CD4-positive, alpha-beta T cell treated with Interleukin-1 beta for 1 hour (primary cell): ENCODE results near the gene OTOF.
"Not testable (repeated sequence)": the region's sequence is repeated elsewhere in the genome, so short reads cannot be mapped to it uniquely, and the experiment has no call there.

Experiments used
- DNase-seq, 2 donors: peaks; one replicate each; pipeline ENCODE4 v3.0.0-alpha.2; 2020 to 2022

The OTOF gene

DNA sequence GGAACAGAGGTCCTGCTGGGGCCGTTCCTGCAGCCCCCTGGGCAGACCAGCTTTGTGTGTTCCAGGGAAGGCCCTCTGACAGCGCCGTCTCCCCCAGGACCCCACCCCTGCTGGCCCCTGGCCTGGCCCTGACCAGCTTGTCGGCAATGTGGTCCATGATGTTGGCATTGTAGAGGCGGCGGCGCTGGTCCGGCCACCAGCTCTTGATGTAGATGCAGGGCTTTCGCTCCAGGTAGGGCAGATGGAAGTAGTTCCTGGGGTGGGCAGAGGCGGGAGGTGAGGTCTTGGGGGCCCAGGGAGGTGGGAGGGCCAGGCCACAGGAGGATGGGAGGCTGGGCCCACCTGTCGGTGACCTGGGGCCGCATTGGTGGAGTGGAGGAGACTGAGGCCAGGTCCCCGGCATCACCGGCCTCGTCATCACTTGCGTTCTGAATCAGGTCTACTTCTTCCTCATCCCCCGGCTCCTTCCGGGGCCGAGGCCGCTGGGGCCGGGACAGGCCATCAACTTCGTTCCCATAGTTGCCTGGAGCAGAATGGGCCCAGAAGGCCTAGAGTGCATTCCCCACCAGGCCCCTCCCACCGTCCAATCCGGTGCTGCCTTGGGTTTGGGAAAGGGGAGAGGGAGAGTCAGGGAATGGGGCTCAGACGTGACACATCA lies 1.3 kb upstream of the OTOF start:
- DNase-seq = no peak

DNA sequence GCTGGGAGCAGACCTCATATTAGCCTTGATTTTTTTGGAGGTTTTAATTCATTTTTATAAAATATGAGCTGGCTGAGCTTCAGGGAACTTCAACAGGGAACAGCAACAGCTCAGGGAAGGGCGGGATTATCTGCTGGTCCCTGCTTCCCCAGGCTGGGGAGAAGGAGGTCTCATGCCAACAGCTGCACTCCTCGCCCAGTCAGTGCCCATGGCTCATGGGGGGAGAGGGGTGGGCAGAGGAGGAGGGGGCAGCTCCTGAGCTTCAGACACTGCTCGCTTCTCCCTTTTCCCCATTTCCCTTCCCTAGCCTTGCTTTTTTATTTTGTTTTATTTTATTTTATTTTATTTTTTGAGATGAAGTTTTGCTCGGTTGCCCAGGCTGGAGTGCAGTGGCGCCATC lies 442 bp upstream of the OTOF start:
- DNase-seq = no peak

DNA sequence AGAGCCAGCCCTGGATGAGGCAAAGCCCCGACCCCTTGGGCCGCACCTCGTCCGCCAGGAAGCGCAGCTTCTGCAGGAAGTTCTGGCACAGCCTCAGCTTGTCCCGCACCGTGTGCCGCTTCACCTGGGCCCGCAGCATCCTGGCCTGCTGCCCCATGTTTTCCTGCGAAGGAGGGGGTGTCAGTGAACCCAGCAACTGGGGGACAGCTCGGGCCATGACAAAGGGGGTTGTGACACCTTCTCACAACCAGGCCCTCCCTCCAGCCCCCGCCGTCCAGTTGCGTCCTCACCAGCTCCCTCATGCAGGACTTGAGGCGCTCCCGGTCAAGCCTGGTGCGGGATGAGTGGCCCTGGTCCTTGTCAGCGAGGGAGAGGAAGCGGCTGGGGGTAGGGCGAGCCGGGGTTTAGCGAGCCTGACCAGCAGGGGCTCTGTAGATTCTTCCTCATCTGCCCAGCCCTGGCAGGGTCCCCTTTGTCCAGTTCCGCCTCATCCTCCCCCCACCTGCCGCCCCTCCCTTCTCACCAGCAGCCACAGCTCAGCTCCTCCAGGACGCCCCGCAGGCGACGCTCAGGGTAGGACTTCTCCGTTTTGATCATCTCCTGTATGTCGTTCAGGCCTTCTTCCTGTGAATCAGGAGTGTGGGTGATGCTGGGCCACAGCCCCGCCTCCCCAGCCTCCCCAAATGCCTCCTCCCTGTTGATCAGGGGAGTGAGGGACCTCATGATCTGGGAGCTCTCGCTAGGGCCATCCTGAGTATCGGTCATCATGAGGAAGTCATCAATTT lies 606 bp downstream of the OTOF start:
- DNase-seq = no peak

GRCh38 chr2:26475832-26476501 lies 2.0 kb downstream of the OTOF start:
- no peak for DNase-seq

DNA sequence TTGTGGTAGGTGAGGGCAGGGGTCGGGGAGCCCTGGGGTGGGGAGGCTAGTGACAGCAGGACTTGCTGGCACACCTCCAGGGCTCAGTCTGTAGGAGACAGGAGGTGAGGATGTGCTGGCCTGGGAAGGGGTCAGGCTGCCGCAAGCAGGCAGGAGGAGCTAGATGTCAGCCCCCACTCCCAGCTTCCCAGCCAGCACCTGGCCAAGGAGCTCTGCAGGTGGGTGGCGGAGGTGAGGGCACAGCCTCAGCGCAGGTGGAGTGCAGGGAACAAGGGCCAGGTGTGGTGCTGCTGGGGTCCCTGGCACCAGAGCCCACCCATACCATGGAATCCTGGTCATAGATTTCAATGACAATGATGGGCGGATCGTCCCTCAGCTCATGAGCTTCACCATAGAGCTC lies 2.9 kb downstream of the OTOF start:
- no peak for DNase-seq

GRCh38 chr2:26474261-26474785 lies 3.6 kb downstream of the OTOF start:
- DNase-seq = no peak

GRCh38 chr2:26473796-26474195 lies 4.1 kb downstream of the OTOF start:
- no peak for DNase-seq

GRCh38 chr2:26472821-26473655 lies 4.9 kb downstream of the OTOF start:
- no peak for DNase-seq

- no peak for DNase-seq
Measured at GRCh38 chr2:26471766-26472706, 5.9 kb downstream of the OTOF start.

GRCh38 chr2:26471289-26471688 lies 6.6 kb downstream of the OTOF start:
- DNase-seq = no peak

GRCh38 chr2:26470601-26471260 lies 7.2 kb downstream of the OTOF start:
- DNase-seq = no peak

- no peak for DNase-seq
Measured at GRCh38 chr2:26469955-26470354, 8.0 kb downstream of the OTOF start.

DNA sequence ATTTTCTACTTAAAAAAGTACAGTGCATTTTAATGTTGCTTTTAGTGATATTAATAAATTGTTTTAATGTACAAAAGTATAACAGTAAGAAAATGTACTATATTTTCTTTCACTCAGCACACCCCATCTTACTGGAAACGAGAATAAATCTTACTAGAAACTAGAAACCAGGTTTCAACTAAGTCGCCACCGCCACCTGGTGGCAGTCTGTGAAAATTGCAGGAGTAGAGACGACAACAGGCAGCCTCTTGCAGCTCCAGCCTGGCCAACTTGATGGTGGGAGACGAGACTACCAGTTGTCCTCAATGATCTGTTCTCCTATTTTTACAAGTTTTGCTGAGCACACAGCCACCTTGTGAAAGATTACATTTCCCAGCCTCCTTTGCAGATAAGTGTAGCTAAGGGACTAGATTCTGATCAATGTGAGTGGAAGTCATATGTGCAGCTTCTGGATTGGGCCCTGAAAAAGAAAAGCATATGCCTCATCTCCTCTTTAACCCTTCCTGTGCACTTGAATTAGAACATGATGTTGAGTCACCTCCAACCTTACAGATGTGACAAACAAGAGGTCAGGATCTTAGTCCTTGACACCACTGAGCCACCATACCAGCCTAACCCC lies 8.7 kb downstream of the OTOF start:
- DNase-seq = peak; percentile 48 to 54

DNA sequence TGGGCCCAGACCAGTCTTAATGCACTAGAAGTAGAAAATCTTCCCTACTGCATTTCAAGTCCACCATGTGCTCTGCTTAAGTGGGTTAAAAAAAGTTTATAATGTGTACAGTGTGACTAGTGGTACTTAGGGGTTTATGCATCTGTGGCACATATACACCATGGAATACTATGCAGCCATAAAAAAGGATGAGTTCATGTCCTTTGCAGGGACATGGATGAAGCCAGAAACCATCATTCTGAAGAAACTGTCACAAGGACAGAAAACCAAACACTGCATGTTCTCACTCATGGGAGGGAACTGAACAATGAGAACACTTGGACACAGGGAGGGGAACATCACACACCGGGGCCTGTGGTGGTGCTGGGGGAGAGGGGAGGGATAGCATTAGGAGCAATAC lies 9.4 kb downstream of the OTOF start:
- DNase-seq = not testable (repeated sequence)

DNA sequence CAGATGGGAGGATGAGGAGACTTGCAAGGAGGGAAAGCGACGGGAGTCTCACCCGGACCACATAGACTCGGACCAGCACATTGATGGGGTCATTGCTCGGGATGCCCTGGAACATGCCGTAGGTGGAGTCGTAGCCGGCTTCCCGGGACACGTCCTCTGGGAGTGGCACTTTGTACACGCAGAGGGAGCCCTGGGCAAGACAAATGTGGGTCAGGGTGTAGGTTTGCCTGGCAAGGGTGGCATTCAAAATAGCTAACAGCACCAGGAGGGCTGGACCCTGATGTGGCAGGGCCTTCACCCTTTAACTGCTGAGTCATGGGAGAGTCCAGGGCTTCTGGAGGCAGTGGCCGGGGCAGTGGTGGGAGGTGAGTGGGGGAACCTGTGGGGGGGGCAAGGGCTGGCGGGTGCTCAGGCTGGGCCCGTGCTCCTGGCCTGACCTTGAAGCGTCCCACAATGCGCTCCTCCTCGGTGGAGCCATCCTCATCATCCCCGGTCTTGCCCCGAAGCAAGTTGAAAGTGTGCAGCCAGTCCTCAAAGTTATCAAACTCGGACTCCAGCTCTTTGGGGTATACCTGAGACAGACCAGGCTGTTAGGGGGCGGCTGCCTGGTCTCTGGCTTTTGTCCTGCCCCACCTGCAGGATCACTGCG lies 11.1 kb downstream of the OTOF start:
- no peak for DNase-seq

GRCh38 chr2:26465981-26466471 lies 11.9 kb downstream of the OTOF start:
- DNase-seq = no peak

DNA sequence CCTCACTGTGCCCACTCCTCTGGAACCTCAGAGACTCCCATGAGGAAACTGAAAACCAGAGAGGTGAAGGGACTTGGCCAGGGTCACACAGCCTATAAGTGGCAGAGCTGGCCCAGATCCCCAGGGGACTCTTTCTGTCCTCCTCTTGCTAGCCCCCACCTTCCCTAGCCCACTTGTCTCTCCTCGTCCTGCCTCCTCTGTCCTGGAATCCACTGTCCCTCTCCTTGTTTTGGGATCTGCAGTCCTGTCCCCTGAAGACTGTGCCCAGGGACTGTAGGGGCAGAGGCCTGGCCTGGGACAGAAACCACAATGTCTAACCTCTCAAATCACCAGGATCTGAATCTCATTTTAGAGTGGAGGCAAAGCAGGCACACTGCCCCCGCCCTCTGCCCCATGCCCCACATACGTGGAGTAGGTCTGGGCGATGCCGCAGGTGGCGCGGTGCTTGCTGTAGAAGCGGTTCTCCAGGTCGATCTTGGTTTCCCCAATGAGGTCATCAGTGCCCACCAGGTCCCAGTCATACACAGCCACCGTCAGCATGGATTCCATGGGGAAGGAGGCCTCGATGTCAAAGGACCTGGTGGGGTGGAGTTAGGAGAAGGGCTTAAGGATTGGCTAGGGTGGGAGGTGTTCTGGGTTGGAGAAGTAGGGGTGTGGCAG lies 12.5 kb downstream of the OTOF start:
- DNase-seq = no peak

DNA sequence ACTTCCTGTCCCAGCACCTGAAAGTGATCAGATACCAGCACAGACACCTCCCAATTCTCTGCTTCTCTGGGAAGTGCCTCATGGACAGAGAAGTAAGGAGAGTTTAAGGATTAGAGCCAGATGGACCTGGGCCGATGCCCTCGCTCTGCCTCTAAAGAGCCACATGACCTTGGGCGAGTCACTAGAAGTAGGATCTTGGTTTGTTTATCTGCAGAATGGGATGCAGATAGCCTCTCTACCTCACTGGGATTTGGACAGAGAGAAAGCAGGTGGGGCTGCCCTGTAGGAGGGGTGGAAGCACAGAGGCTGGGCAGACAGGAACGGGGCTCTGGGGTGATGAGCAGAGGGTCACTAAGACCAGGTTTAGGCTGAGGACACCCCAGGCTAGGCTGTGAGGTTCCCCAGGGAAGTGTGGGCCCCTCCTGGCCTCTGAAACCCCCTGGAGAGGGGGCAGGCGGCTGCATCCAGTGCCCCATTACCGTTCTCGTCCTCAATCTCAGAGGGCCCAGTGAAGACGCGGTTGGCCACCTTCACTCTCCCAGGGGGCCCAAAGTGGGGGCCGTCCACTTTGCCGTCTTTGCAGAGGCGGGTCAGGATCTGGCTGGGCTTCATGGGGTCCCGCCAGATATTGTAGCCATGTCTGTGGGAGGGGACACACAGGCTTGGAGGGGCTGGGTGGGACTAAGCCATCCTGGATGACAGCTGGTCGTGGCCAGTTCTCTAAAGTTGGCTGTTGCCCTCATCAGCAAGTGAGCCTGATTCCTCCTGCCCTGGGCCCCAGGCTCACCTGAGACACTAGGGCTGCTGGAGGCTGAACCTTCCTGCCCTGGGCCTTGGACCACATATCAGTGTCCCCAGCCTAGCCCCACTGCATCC lies 13.3 kb downstream of the OTOF start:
- no peak for DNase-seq
